SW480 (cell line): ENCODE results near the gene LAMB3.

ENCODE experiments used
- DNase-seq: peaks from one replicate; pipeline ENCODE4 v3.0.0-alpha.2; 2016; ENCODE audit warnings: low spot score

The LAMB3 gene

DNA sequence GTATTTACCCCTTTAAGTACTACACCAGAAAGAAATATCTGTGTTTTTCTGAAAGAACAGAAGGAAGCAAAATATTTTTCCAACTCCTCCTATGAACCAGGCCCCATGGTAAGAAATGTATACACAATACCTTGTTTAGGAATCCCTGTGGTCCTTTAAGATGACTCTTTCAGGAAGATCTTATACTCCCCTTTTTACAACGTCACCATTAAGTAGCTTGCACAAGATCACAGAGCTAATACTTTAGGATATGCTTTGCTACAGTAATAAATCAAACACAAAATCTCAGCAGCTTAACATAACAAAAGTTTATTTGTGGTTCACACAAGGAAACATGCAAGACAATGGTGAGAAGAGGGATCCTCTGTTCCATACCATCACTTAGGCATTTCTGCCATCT, 8.8 kb upstream of the LAMB3 start:
- DNase-seq = no peak

DNA sequence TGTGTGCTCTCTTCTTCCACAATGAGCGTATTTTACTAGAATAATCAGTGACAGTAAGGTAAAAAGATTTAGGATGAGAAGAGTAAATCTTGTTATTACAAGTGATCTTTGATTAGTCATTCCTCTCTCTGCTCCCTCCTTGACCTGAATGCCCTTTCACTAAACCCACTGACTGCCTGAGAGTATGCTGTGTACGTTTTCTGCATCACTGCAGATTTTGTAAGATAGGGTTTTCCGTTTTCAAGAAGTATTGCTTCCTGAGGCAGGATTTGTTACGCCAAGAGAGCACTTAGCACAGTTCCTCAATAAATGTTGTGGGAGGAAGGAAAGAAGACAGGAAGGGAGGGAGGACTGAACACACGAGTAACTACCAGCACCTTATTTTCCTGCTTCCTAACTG, 7.7 kb upstream of the LAMB3 start:
- DNase-seq = no peak

DNA sequence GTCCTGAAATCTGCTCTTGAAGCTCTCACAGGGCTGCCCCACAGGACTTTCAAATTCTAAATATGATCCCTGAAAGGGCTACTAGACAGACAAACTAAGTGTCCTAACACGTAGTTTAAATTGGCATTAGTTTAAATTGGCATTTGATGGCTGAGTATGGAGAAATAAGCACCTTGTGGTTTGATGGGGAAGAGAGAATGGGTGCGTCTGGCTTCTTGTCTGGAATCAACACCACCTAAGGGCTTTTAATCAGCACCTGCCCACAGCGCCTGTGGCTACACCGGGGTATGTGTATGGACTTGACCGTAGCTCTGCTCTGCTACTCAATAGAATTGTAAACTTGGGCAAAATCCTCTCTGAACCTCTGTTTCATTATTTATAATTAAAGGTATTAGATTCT, 5.7 kb upstream of the LAMB3 start:
- no peak for DNase-seq

DNA sequence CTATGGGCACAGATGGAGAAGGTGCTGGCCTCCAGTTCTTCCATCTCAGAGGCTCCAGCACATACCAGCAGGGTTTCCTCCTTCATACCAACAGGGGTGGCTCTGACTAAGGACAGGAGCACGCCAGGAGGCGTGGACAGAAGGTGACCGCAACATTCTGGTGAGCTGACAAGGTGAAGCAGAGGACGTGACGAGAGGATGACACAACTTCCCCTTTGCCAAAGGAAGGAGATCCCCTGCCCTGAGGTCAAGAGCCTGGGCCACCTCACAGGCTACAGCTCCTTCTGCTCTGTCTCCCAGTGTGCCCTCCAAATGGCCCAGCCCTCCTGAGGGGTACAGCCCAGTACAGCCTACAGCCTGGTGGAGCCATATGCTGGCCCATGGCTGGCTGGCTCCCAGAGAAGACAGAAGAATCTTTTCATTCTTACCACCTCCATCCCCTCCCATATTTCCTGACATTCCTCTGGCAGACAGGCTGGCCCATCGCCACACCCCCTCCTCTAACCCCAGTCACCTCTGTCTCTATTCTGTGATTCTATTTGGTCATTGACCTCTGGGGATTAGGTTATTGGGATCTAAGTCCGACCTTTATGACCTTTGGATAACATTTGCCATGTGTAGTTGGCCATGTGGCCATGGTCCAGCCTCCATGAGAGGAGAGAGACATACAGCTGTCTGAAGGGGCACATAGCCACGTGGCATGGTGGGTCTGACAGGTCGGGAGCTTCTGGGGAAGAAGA, 5.1 kb upstream of the LAMB3 start:
- peak; percentile 50 for DNase-seq

DNA sequence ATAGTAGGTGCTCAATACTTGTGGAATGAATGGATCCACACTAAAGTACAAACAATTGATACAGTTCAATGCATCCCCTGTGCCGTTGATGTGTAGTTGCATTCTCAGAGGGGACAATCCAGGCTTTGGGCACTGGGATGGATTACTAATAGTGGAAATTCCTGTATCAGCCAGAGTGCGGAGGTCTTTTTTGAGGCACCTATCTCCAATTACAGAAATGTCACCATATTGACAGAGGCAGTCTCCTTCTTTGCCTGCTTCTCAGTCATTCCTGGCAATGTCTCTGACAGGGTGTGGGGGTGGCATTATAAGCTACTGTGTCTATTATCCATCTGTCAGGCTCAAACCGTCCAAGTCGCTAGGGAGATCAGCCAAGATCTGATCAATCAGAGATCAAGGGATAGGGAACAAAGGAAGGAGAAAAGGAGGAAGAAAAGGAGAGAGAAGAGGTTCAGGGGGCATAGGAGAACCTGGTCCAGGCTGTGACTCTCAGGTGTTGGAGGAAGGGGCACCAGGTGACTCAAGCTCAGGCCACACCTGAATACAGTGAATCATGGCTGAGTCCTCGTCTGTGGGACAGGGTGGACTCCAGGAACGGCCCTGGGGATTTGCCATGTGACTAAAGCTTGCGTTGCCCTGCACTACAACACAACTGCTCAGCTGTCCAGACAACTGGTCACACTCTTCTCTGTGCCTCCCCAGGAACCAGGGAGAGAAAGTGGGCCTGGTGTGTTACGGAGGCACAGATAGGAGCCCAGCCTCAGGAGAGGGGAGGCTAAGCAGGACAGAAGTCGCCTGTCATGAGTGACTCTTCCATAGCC, 3.4 kb upstream of the LAMB3 start:
- DNase-seq = peak; percentile 70

DNA sequence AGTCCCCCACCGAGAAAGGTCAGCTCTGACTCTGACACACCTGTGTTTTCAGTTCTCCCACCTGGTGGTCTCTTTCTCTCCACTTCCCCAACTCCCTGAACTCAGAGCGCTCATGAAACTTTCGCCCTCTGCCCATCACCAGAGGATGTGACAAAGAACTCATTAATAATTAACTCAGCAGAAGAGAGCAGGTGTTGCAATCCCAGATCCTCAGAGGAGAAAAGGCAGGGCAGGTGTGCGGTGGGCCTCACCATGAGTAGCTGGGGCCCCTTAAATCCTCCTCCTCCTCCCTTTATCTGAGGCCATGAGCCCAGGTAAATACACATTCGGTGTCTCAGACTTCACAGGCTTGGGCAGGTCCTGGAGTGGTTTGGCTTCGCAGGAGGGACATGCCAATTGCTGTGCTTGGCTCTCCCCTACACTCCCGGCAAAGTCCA, 1.7 kb upstream of the LAMB3 start:
- DNase-seq = peak; percentile 90

DNA sequence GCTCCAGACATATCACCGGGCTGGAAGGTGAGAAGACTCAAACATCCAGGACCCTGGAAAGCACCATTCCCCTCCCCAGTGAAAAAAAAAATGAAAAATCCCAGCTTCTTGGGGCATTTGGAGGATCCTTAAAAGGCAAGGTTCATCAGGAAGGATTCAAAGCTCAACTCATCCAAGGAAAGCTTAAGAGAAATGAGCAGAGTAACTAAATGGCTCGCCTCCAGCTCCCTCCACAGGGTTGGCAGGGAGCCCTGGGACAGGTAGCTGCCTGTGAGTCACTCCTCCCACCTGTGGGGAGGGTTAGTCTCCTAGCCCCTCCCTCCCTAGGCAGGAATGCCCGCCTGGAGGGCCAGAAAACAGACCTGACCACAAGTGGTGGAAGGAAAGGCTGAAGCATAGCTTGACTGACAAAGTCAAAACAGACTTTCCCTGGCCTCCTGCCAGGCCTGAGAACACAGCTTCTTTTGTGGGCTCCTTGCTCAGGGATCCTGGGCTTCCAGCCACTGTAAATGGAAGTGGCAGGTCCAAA, 712 bp upstream of the LAMB3 start:
- peak; percentile 99 for DNase-seq

DNA sequence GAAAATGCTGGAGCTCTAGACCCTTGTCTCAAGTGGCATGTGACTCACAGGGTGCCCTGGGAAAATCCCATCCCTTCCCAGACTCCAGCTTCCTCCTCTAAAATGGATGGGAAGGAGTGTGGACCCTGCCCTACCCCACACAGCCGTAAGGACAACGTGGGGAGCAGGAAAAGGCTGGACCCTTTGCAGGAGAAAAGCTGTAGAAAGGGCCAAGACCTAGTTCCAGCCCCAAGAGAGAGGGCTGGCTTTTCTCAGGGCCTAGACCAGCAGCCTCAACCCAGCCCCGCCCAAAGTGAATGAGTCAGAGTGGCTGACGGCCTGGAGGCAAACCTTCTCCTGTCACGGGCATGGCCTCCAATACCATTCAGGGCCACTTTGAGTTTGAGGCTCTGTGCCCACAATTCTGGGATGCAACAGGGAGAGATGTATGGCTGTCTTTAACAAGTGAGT, 1.1 kb downstream of the LAMB3 start:
- DNase-seq = peak; percentile 80

DNA sequence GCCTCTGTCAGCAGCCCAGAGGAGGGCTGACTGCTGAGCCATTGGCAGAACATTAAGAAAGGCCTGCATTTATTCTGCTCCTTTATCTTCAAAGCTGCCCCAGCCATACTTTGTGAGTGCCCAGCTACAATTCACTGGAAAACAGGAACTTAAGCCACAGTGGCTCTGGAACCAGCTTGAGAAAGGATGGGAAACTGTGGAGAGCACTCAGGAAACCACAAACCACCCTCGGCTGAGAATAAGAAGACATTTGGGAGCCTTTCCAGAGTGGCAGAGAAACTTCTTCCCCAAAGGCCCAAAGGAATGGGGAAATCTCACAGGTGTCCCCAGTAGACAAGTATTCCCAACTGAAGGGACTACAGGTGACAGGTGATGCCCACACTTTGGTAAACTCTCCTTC, 1.8 kb downstream of the LAMB3 start:
- DNase-seq = no peak

DNA sequence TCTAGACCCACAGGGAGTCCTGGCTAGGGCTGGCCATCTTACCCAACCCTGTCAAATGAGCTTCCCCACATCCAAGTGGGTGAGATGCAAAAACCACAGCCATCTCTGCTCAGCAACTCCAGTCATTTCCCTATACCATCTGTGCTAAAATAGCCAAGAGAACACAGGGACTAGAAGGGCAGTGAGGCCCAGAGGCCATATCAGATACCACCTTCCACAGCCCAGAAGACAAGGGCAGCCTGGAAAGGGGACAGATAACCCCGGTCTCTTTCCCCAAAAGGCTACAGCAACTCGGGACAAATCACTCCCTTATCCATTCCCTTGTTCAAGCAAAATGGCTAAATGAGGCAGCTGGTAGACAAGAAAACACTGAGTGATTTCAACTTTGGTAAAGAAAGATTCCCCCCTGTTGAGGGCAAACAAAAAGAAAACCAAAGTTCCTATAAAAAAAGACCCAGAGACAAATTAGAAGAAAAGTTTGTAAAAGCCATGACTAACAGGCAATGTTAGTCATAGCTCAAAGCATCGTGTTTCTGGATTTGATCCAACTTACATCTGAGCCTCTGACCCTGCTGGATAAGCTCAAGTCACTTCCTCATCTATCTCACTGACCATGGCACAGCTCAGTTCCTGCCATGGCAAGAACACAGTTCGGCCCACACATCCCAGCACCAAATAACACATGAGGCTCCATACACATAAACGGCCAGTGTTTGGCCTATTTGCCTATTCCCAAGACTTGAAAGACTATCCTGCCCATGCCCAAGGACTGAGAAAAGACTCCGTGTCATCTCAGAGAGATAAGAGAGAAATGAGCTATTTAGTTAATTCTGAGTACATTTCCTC, 3.1 kb downstream of the LAMB3 start:
- peak; percentile 55 for DNase-seq

DNA sequence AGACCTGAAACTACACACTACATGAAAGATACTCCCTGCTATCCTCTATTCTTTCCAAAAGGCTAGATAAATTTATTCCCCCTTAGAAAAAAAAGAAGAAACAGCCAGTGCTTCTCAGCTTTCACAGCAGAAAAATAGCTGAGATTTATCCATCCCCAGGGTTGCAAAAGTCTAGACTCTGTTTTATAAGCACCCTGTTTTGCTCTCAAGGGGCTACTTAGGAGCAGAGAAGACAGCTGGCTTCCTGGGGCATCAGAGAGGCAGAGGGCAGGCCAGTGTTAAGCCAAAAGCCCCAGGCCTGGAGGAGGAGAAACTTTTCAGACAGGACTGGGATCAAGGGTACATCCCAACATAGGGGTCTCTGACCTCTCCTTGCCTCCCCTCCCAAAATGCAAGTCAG, 3.9 kb downstream of the LAMB3 start:
- DNase-seq = no peak

DNA sequence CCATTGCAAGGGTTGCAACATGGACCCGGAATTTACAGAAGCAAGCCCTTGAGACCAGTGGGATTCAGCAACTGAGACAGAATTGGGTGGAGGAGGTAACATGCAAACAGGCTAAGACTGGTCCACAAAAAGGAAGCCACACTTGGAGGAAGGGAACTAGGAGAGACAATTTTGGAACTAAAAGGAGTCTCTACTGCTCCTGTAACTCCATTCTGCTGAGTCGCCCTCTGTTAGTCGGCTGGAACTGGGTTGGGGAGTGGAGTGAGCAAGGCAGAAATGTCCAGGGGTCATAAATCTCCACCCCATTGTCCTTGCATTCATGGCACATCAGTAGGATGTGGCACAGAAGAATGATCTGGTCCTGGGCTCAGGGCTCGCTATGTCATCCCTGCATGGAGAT, 5.1 kb downstream of the LAMB3 start:
- DNase-seq = no peak

DNA sequence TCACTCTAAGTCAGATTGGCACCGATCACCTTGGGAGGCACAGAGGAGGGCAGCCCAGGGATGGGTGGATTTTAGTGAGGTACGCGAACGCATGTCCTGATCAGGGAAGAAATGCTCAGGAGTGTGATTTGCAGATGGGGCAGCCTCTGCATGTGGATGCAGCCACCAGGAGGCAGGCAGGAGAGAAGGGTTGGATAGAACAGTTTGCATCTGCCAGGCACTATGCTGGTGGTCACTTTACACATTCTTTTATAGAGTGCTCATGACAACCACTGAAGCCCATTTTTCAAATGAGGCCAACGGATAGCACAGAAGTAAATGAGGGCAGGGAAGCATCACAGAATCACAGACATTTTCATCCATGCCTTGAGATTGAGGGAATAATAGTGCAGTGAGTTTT, 5.7 kb downstream of the LAMB3 start:
- no peak for DNase-seq

DNA sequence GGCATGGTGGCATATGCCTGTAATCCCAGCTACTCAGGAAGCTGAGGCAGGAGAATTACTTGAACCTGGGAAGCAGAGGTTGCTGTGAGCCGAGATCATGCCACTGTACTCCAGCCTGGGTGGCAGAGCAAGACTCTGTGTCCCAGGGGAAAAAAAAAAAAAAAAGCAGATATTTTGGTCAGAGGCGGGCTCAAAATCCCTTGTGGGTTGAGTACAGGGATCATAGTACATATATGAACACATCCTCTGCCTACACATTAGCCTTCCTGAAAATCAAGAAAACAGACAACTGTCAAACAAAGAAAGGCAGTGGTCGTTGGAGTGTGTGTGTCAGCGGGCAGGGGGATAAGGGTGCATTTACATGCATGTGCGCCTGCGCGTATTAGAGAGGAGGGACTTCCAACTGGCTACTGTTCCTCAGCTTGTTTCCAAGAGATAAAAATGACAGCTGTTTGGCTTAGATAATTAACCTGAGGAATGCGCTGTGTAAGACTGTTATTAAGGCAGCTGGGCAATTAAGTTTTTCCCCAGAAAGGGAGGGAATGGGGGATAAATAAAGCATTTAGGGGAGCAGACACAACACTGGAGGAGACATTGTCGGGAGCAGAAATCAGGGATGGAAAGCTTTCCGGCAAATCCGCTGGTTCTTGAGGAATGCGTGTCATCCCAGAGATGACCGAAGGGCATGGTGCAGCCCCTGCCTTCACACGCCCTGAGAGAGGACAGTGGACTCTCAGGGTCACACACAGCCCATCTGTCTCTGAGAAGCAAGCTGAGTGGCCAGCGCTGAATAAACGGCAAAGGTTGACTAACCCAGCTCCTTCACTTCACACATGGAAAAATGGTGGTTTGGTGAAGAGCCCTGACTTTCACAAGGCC, 6.4 kb downstream of the LAMB3 start:
- no peak for DNase-seq

DNA sequence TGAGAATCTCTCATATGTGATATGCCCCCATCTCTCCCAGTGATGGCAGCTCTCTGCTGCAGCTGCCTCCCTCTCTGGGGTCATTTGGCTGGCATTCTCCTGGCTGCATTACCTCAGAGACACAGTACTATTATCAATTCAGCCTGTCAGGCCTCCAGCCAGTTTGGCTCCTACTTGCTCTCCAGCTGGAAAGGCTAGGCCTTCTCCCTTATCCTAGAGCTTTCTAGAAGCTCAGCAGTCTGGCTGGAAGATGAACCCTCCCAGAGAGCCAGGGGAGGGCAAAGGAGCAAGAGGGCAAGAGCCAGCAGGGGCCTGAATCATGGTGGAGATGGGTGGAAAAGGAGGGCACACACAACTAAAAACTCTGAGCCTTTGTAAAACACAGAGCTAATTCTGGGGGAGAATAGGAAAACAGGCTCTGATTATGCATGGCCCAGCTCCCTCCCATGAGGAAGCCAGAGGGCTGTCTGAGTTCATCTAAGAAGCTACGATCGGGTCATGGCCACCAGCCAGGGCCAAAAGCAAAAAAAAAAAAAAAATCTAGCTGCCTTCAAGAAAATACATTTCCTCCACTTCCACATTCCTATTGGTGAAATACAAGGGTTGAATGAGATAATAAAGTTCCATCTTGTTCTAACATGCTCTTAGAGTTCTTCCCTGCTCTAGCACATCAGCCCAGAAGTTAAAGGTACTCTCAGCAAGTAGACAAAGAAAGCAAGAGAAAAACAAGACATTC, 8.8 kb downstream of the LAMB3 start:
- DNase-seq = no peak

DNA sequence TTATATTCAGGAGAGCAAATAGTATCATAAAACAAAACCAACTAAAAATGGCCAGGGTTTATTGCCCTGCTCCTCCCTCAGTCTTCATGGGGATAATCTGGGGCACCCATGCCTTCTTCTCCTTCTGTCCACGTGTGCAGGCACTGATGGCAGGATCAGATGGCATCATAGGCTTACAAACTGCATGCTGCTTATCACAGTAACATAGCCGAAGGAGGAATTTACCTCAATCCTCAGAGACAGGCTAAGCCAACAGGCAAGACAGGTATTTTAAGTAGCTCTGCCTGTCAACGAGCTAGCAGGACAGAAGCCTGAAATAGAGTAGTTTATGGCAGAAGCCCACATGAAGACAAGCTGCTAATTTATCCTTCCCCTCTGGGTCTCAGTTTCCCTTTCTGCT, 9.4 kb downstream of the LAMB3 start:
- DNase-seq = no peak

DNA sequence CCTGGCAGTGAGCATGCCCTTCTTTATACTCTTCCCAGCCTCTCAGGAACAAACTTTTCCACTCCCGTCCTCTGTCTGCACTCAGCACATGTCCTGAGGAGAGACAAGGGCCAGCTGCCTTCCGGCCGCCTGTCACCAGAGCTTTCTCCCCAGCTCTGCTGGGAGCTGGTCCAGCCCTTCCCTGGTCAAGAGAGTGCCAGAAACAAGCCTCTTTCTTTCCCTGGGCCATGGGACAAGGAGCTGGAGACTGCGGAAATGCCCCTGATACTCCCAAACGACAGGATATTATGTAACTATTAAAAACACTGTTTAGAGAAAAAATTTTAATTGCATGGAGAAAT, 10.4 kb downstream of the LAMB3 start:
- DNase-seq = no peak

DNA sequence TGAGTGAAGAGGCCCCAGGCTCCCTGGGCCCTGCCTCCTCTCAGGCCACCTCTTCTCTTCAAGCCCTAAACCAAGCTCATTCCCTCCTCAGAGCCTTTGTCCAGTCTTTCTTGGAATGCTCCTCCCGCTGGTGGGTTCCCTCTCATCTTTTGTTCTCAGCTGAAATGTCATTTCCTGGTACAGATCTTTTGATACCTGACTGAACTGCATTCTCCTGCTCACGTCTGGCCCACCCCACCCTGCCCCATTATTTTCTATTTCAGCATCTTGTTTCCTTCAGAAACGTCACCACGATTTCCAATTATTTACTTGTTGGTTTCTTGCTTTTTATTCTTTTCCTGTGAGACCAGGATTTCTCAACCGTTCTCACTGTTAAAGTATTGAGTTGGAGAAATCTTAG, 16.4 kb downstream of the LAMB3 start:
- DNase-seq = no peak

DNA sequence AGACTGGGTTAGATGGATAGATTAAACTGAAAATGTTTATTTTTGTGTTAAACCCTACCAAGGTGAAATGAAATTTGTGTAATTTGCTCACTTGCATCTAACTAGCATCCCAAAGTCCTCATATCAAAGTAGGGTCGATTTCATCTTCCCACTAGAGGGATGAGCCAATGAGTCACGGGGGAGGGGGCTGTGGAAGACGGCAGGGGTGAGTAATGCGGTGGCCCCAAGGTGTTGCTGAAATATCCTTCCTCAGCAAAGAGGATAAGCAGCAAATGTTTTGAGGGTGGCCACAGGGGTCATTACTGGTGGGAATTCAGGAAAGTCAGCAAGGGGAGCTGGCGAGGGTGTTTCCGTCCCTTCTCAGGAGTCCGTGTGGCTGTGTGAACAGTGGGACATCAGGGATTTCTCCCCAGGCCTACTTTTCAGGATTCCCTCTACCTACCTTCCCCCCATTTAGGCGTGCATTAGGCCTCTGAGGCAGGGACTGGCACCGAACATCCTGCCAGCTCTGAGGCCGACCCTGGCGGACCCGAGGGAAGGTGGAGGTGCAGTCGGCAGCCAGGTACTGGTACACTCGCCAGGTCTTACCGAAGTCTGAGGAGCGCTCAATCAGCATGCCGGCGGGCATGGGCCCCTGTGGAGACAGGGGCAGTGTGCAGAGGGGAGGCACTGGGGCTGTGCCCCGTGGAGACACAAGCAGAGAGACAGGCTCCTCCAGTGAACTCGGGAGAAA, 18.1 kb downstream of the LAMB3 start:
- no peak for DNase-seq
